ENCODE data around the gene GLIPR1L2. TPM values are rescaled to one million over a fixed set of nuclear protein-coding genes. Genes with fewer than 3 reads are reported as not detected.
A peak's percentile ranks its signal among the peaks of the same experiment; 100 is the strongest.
"Not testable (repeated sequence)": the region's sequence is repeated elsewhere in the genome, so short reads cannot be mapped to it uniquely, and the experiment has no call there.

The GLIPR1L2 gene
- polyA plus RNA-seq, 3 donors = 1.9 to 3.4 (median 2.7) TPM

- not testable (repeated sequence) for DNase-seq (ENCODE audit: extremely low read depth in 1 of 11, low read depth in 9 of 11, low spot score in 4 of 11)
These were observed 67.0 kb downstream of the GLIPR1L2 start for GRCh38 chr12:75457866-75458265.

GRCh38 chr12:75459755-75460154 lies 68.9 kb downstream of the GLIPR1L2 start:
- DNase-seq (ENCODE audit: extremely low read depth in 1 of 11, low read depth in 9 of 11, low spot score in 4 of 11) = no peak

GRCh38 chr12:75460204-75460603 lies 69.3 kb downstream of the GLIPR1L2 start:
- DNase-seq (ENCODE audit: extremely low read depth in 1 of 11, low read depth in 9 of 11, low spot score in 4 of 11) = no peak

- no peak for DNase-seq (ENCODE audit: extremely low read depth in 1 of 11, low read depth in 9 of 11, low spot score in 4 of 11)
These were observed 81.3 kb downstream of the GLIPR1L2 start for GRCh38 chr12:75471902-75472890.

- no peak for DNase-seq (ENCODE audit: extremely low read depth in 1 of 11, low read depth in 9 of 11, low spot score in 4 of 11)
These were observed 83.2 kb downstream of the GLIPR1L2 start for GRCh38 chr12:75474116-75474515.

GRCh38 chr12:75476071-75476470 lies 85.2 kb downstream of the GLIPR1L2 start:
- DNase-seq (ENCODE audit: extremely low read depth in 1 of 11, low read depth in 9 of 11, low spot score in 4 of 11) = no peak

GRCh38 chr12:75477137-75477536 lies 86.2 kb downstream of the GLIPR1L2 start:
- no peak for DNase-seq (ENCODE audit: extremely low read depth in 1 of 11, low read depth in 9 of 11, low spot score in 4 of 11)

- no peak for DNase-seq (ENCODE audit: extremely low read depth in 1 of 11, low read depth in 9 of 11, low spot score in 4 of 11)
These were observed 87.4 kb downstream of the GLIPR1L2 start for GRCh38 chr12:75478116-75478794.

GRCh38 chr12:75479963-75480461 lies 89.1 kb downstream of the GLIPR1L2 start:
- DNase-seq (ENCODE audit: extremely low read depth in 1 of 11, low read depth in 9 of 11, low spot score in 4 of 11) = no peak

- DNase-seq (ENCODE audit: extremely low read depth in 1 of 11, low read depth in 9 of 11, low spot score in 4 of 11) = peak in 9 of 11 donors; percentile 15 to 45 (median 25)
These were observed 89.6 kb downstream of the GLIPR1L2 start, which contains the start of gene GLIPR1 for GRCh38 chr12:75480469-75480949. Gene GLIPR1, plus strand, starts transcription at chr12:75480755. Its CDS starts 126 bp downstream, at chr12:75480881.

- DNase-seq (ENCODE audit: extremely low read depth in 1 of 11, low read depth in 9 of 11, low spot score in 4 of 11) = no peak
These were observed 90.3 kb downstream of the GLIPR1L2 start for GRCh38 chr12:75481013-75481705.

GRCh38 chr12:75481774-75482173 lies 90.9 kb downstream of the GLIPR1L2 start:
- no peak for DNase-seq (ENCODE audit: extremely low read depth in 1 of 11, low read depth in 9 of 11, low spot score in 4 of 11)

Other genes with a start within 250 kb of the GLIPR1L2 start
- gene KCNC2, start 181.2 kb upstream of the GLIPR1L2 start, polyA plus RNA-seq (ENCODE audit: insufficient read length in 3 of 3) = under 1 TPM; 0.40 to 0.86 (median 0.73) TPM
- gene CAPS2, start 60.8 kb upstream of the GLIPR1L2 start, polyA plus RNA-seq (ENCODE audit: insufficient read length in 3 of 3) = 10 to 100 TPM in 1 of 3 donors, 1 to 10 TPM in 2; 5.7 to 10.3 (median 8.2) TPM
- gene GLIPR1L1, start 56.4 kb upstream of the GLIPR1L2 start, polyA plus RNA-seq (ENCODE audit: insufficient read length in 3 of 3) = under 1 TPM in 1 of 3 donors, not detected in 2; 0.86 TPM
- gene GLIPR1, start 89.7 kb downstream of the GLIPR1L2 start, polyA plus RNA-seq (ENCODE audit: insufficient read length in 3 of 3) = 10 to 100 TPM; 16.9 to 19.9 (median 17.6) TPM
- 100 to 1,000 TPM in 1 of 3 donors, 10 to 100 TPM in 2; 75.3 to 103 (median 92.8) TPM for gene KRR1, start 120.5 kb downstream of the GLIPR1L2 start, polyA plus RNA-seq (ENCODE audit: insufficient read length in 3 of 3)

Data from renal cortex interstitium (tissue), 11 donors.